SK-N-SH (cell line): ENCODE measurements around the gene RGS7.
"Not testable (repeated sequence)": the region's sequence is repeated elsewhere in the genome, so short reads cannot be mapped to it uniquely, and the experiment has no call there.

Experiments
- CTCF ChIP-seq: fragments of 200-600 bp; sonication (generic); IDR thresholded peaks from 2 replicates; pipeline ENCODE4 v1.6.1; 2017; ENCODE audit warnings: antibody characterized with exemption, mild to moderate bottlenecking, moderate library complexity
- EP300 ChIP-seq, 2 experiments: IDR thresholded peaks; 2 replicates each; pipeline versions ENCODE4 v1.4.0 to v1.6.1; 2012; ENCODE audit warnings: borderline replicate concordance in 1 of 2, low read depth in 1 of 2, low read length in 1 of 2
- EZH2phosphoT487 ChIP-seq: fragments of 200-600 bp; sonication (generic); IDR thresholded peaks from 2 replicates; pipeline ENCODE4 v1.6.1; 2017; ENCODE audit warnings: low read depth, mixed run types, mild to moderate bottlenecking, antibody characterized with exemption, moderate library complexity, borderline replicate concordance
- FOXJ3 ChIP-seq: sonication (generic); formaldehyde crosslinking; IDR thresholded peaks from 2 replicates; pipeline ENCODE4 v1.5.1; 2020; ENCODE audit warnings: mild to moderate bottlenecking, missing genetic modification reagents
- MAX ChIP-seq: IDR thresholded peaks from 2 replicates; pipeline ENCODE4 v1.4.0; 2012; ENCODE audit warnings: low read depth
- POLR2AphosphoS5 ChIP-seq: IDR thresholded peaks from 2 replicates; pipeline ENCODE4 v1.6.1; 2012; ENCODE audit warnings: low read depth, low read length
- RAD21 ChIP-seq: IDR thresholded peaks from 2 replicates; pipeline ENCODE4 v1.6.1; 2012; ENCODE audit warnings: mild to moderate bottlenecking, low read length
- TCF12 ChIP-seq: IDR thresholded peaks from 2 replicates; pipeline ENCODE4 v1.4.0; 2012
- USF2 ChIP-seq: fragments of 150-350 bp; IDR thresholded peaks from 2 replicates; pipeline ENCODE4 v1.6.1; 2017; ENCODE audit warnings: antibody characterized with exemption, low read length, low read depth, borderline replicate concordance
- YY1 ChIP-seq: IDR thresholded peaks from 2 replicates; pipeline ENCODE4 v1.4.0; 2012; ENCODE audit warnings: low read depth, mild to moderate bottlenecking
- TF ChIP-seq, protein P1 (sequence below): fragments of 150-350 bp; IDR thresholded peaks from 2 replicates; pipeline ENCODE4 v1.6.1; 2016; ENCODE audit warnings: mild to moderate bottlenecking, low read depth, low read length

DNA sequence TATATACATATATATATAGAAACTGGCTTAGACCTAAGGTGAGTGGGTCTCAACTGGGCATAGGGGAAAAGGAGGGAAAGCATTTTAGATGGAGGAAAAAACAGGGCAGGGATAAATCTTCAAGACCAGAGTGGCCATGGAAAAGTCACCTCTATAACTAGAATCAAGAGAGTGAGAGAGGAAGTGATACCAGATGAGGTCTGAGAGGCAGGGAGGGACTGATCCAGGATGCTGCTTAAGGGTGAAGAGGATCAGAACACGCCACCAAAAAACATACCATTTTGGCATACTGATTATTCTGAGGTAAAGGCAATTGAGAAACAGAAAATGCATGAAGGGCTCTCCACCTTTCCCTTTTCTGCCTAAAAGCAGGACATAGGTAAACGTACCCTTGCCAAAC, 268.9 kb downstream of the RGS7 start:
- TF ChIP-seq EZH2phosphoT487; CTCF; YY1; USF2; RAD21; POLR2AphosphoS5; EP300 (IDR thresholded peaks at IDR 0.05; ENCODE audit: borderline replicate concordance in 1 of 2, low read depth in 1 of 2, low read length in 1 of 2); FOXJ3 (CRISPR knock-in tag); MAX; TCF12: not testable (repeated sequence)
- TF ChIP-seq, protein P1, sequence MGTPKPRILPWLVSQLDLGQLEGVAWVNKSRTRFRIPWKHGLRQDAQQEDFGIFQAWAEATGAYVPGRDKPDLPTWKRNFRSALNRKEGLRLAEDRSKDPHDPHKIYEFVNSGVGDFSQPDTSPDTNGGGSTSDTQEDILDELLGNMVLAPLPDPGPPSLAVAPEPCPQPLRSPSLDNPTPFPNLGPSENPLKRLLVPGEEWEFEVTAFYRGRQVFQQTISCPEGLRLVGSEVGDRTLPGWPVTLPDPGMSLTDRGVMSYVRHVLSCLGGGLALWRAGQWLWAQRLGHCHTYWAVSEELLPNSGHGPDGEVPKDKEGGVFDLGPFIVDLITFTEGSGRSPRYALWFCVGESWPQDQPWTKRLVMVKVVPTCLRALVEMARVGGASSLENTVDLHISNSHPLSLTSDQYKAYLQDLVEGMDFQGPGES: not testable (repeated sequence)
